Jurkat, Clone E6-1 (cell line): ENCODE data around the gene MADCAM1. TPM values are rescaled to one million over a fixed set of nuclear protein-coding genes. Genes with fewer than 3 reads are reported as not detected.
"Not testable (repeated sequence)": the region's sequence is repeated elsewhere in the genome, so short reads cannot be mapped to it uniquely, and the experiment has no call there.

Source experiments
- DNase-seq: peaks from one replicate; pipeline ENCODE4 v3.0.0-alpha.2; 2011; ENCODE audit warnings: low read depth, low spot score
- H3K4me3 ChIP-seq: 2 replicates; pipeline ENCODE4 v1.5.1; 2011; ENCODE audit warnings: mild to moderate bottlenecking, low read length, control low read depth, moderate library complexity
- polyA plus RNA-seq: library from polyadenylated mRNA; unstranded; fragments of >200 nt; gene quantifications from one replicate; pipeline ENCODE4 v1.2.1, GENCODE V29; 2012; ENCODE audit warnings: missing spikeins; ENCODE audit not compliant: insufficient read length, insufficient read depth

MADCAM1 gene
- not detected for polyA plus RNA-seq

- DNase-seq: no peak
- no peak within 1 kb of the TSS for H3K4me3 ChIP-seq
Observed at GRCh38 chr19:496112-496665, at the start of gene MADCAM1. TSS of gene MADCAM1 (plus strand) at chr19:496486. CDS start at chr19:496500, 14 bp downstream.

GRCh38 chr19:447064-447426, 49.2 kb upstream of the MADCAM1 start:
- DNase-seq: no peak

DNA sequence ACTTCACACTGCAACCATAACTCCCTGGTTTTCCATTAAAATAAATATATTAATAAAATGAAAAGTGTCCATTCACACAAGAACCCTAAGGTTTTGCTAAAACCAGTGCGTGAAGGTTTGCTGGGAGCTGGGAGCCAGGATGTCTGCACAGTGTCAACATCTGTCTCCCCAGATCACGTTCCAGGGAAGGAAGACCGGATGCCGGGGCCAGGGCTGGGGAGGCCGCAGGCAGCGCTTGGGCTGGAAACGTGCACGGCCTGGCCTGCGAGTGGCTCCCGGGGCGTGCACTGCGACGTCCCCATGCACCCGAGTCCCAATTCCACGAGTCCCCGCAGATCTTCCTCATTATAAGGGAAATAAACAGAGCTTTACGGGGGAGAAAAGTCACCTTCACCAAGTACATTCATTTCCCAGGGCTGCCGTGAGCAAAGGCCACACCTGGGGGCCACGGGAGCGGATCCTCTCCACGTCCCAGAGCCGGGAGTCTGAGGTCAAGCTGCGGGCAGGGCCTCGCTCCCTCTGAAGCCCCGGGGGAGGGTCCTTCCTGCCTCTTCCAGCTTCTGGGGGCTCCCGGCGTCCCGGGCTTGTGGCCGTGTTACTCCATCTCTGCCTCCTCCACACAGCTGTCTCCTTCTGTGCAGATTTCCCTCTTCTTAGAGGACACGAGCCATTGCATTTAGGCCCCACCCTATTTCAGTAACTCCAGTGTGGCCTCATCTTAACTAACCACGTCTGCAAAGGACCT, 48.3 kb upstream of the MADCAM1 start:
- H3K4me3 ChIP-seq: no peak overlapping the region
- DNase-seq: no peak

More at GRCh38 chr19:447064-447426, 49.2 kb upstream of the MADCAM1 start:
- H3K4me3 ChIP-seq: no peak overlapping the region

DNA sequence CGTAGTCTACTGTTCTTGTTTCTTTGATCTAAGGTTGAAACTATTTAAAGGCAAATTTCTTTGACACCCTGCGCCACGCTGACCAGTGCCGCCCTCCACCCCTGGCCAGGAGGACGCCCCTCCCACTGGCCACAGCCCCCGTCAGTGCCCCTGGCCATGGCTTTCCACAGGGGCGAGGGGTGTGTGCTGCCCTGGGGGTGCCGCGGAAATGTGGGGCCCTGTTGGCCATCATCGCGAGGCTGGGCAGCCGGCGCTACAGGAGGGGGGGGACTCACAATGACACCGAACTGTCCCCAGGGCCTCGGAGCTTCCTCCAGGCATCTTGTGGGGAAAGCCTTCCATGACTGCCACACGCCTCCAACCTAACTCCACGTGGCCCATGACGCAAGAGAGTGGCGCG, 46.4 kb upstream of the MADCAM1 start:
- no peak overlapping the region for H3K4me3 ChIP-seq
- no peak for DNase-seq

DNA sequence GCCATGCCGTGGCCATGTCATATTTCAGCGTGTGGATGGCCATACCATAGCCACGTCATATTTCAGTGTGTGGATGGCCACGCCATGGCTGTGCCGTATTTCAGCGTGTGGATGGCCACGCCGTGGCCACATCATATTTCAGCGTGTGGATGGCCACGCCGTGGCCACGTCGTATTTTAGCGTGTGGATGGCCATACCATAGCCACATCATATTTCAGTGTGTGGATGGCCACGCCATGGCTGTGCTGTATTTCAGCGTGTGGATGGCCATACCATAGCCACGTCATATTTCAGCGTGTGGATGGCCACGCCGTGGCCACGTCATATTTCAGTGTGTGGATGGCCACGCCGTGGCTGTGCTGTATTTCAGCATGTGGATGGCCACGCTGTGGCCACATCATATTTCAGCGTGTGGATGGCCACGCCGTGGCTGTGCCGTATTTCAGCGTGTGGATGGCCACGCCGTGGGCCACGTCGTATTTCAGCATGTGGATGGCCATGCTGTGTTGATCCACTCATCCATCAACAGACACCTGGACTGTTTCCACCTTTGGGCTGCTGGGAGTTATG, 45.3 kb upstream of the MADCAM1 start:
- H3K4me3 ChIP-seq, DNase-seq: not testable (repeated sequence)

DNA sequence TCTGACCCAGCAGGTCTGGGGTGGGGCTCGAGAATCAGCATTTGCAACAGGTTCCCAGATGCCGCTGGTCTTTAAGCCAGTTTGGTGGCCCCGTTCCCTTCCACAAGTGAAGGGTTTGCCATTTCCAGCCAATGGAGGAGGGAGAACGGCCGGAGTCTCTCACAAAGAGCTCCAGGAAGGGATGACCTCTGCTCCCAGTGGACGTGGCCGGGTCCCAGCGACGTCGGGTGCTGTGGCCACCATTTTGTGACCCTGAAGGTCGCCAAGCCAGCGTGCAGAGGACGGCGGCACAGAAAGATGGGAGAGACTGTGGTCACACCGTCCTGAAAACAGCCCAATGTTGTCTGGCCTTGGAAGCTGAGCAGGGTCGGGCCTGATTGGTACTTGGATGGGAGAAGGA, 43.5 kb upstream of the MADCAM1 start:
- no peak for DNase-seq

DNA sequence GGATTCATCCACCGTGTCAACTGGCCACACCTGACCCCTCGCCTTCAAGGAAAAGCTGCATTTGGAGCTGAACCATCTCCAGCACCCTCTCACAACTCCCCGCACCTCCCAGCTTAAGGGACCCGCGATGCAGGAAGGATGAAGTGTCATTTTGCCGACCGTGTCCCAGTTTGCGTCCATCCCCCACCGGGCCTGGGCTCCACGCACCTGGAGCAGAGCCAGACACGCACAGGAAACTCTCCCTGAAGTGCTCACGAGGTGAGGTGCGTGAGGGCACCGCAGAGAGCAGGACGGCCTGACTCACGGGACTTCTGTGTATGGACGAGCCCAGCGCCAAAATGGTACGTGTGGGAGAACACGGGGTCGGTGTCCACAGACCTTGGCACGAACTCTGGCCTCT, 42.7 kb upstream of the MADCAM1 start:
- no peak overlapping the region for H3K4me3 ChIP-seq
- no peak for DNase-seq

More for the DNA sequence above, 43.5 kb upstream of the MADCAM1 start:
- no peak overlapping the region for H3K4me3 ChIP-seq

DNA sequence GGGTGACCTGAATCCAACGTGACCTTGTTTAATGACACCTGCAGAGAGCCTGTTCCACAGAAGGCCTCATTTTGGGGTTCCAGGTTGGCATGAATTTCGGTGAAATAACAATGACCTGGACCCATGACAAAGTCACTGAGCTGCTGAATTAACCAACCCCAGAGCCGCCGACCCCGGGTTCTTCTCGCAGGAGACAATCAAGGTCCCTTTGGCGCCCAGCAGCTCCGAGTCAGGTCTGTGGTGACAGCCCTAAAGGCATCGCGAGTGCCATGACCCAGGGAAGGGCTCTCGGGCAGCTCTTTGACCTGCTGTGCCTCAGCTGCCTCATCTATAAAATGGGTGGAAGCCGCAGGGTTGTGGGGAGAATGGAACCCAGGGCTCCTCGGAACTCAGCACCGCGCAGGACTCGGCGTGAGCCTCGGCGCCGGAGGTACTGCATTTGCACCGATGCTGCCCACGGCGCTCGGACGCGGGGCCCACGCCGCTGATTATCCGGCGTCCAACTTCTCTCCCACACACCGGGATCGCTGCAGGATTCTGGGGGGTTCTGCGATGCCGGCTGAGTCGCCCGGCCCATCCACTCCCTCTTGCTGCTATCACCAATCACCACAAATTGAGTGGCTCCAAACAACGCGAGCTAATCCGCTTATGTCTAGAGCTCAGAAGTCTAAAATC, 41.1 kb upstream of the MADCAM1 start:
- H3K4me3 ChIP-seq: no peak overlapping the region

GRCh38 chr19:455851-456546, 40.3 kb upstream of the MADCAM1 start:
- no peak for DNase-seq
- H3K4me3 ChIP-seq: no peak overlapping the region

More for the DNA sequence above, 41.1 kb upstream of the MADCAM1 start:
- no peak for DNase-seq

GRCh38 chr19:456547-457110, 39.7 kb upstream of the MADCAM1 start:
- no peak overlapping the region for H3K4me3 ChIP-seq
- DNase-seq: no peak

DNA sequence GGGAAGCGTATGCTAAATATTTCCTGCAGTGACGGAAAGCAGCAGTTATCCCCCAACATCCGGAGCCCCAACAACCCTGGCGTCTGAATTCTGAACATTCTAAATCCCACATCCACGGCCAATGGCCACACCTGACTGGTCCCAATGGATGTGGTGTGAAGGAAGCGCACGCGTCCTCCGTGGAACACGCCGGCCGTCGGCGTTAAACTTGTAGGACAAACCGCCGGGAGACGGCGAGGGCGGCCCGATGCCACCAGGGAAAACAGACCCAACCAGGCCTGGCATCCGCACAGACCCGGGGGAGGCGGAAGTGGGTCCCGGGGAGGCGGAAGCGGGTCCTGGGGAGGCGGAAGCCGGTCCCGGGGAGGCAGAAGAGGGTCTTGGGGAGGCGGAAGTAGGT, 38.6 kb upstream of the MADCAM1 start:
- H3K4me3 ChIP-seq: no peak overlapping the region
- no peak for DNase-seq

- H3K4me3 ChIP-seq: no peak overlapping the region
- no peak for DNase-seq
Observed at GRCh38 chr19:458091-459042, 37.9 kb upstream of the MADCAM1 start.

GRCh38 chr19:459724-460511, 36.4 kb upstream of the MADCAM1 start:
- DNase-seq: no peak
- no peak overlapping the region for H3K4me3 ChIP-seq

GRCh38 chr19:460877-461720, 35.2 kb upstream of the MADCAM1 start, which contains the start of gene SHC2:
TSS of gene SHC2 (minus strand) at chr19:461033. CDS start at chr19:460996, 37 bp downstream.
- DNase-seq: no peak
- no peak within 1 kb of the TSS for H3K4me3 ChIP-seq

GRCh38 chr19:461721-462551, 34.4 kb upstream of the MADCAM1 start:
- H3K4me3 ChIP-seq: no peak overlapping the region
- no peak for DNase-seq
